Lung (tissue), 12 donors: ENCODE results near the gene ANKRD11. TPM values are rescaled to one million over a fixed set of nuclear protein-coding genes. Genes with fewer than 3 reads are reported as not detected.
"Not testable (repeated sequence)": the region's sequence is repeated elsewhere in the genome, so short reads cannot be mapped to it uniquely, and the experiment has no call there.

ENCODE experiments used
- ATAC-seq: fragments of 200-7000 bp; cut with Tn5 transposase; one replicate; pipeline ENCODE4 v1.9.1; 2020; ENCODE audit warnings: moderate number of reproducible peaks; ENCODE audit not compliant: insufficient read depth, low FRiP score
- DNase-seq, 3 donors: peaks; one replicate each; pipeline ENCODE4 v3.0.0-alpha.2; 2013 to 2017
- H3K27ac ChIP-seq, 2 donors: one replicate each; pipeline ENCODE4 v1.5.1; 2013; ENCODE audit warnings: mild to moderate bottlenecking in 2 of 2, moderate library complexity in 2 of 2, control low read depth in 1 of 2, inconsistent platforms in 1 of 2, low read depth in 1 of 2, low read length in 1 of 2
- H3K27me3 ChIP-seq, 3 donors: one replicate each; pipeline ENCODE4 v1.5.1; 2013; ENCODE audit warnings: low read length in 2 of 3; ENCODE audit not compliant: control insufficient read depth in 3 of 3, insufficient read depth in 3 of 3
- H3K36me3 ChIP-seq, 4 donors: one replicate each; pipeline ENCODE4 v1.5.1; 2013; ENCODE audit warnings: low read length in 4 of 4, mild to moderate bottlenecking in 1 of 4, moderate library complexity in 1 of 4; ENCODE audit not compliant: control insufficient read depth in 4 of 4, insufficient read depth in 4 of 4
- H3K4me1 ChIP-seq, 5 donors: one replicate each; pipeline ENCODE4 v1.5.1; 2013; ENCODE audit warnings: low read length in 5 of 5, mild to moderate bottlenecking in 2 of 5, moderate library complexity in 1 of 5; ENCODE audit not compliant: control insufficient read depth in 5 of 5, insufficient read depth in 5 of 5
- H3K4me3 ChIP-seq: one replicate; pipeline ENCODE4 v1.5.1; 2013; ENCODE audit warnings: mild to moderate bottlenecking, control low read depth, moderate library complexity
- H3K9ac ChIP-seq, 2 donors: one replicate each; pipeline ENCODE4 v1.5.1; 2013; ENCODE audit warnings: low read length in 2 of 2, control low read depth in 1 of 2; ENCODE audit not compliant: insufficient read depth in 1 of 2
- H3K9me3 ChIP-seq, 4 donors: one replicate each; pipeline ENCODE4 v1.5.1; 2013; ENCODE audit warnings: low read length in 3 of 4, mild to moderate bottlenecking in 1 of 4, moderate library complexity in 1 of 4; ENCODE audit not compliant: control insufficient read depth in 4 of 4, insufficient read depth in 3 of 4
- CTCF ChIP-seq: IDR thresholded peaks from 2 replicates; pipeline ENCODE4 v1.5.1; 2012; ENCODE audit warnings: mild to moderate bottlenecking; ENCODE audit errors: control extremely low read depth, extremely low read depth
- WGBS, 2 donors: extraction: QIAGEN DNeasy Blood & Tissue Kit; methylation state at CpG; one replicate each; pipeline ENCODE4 v1.1.7; 2013; 5-methylcytosine and 5-hydroxymethylcytosine counted together
- polyA plus RNA-seq, 2 donors: library from polyadenylated mRNA; stranded (reverse); fragments of 200-250 nt; gene quantifications; one replicate each; pipeline ENCODE4 v1.2.1, GENCODE V29; 2013
- total RNA-seq, 2 donors: library from RNA; depleted of rRNA in 1 of 2; stranded (reverse); fragments of >200 nt in 1 of 2; gene quantifications; one replicate each; pipeline ENCODE4 v1.2.1, GENCODE V29; 2014 to 2021
- donor health status: control.
- donor health status: control.
- donor health status: Bipolar disorder and iron deficiency.
- donor health status: healthy.
- donor health status: DM: yes; HTN: yes; CAD: no.

Gene ANKRD11
- total and polyA plus RNA-seq, 4 donors = 58.5 to 162 (median 89.5) TPM

- no peak for TF ChIP-seq CTCF
- Histone ChIP-seq H3K36me3 (peaks cover 0 to 23% (median 15%) of the 10 kb centered on the region in 4 donors), H3K4me1 (peaks cover 0 to 3% (median 0%) of the 10 kb centered on the region in 5 donors), H3K27ac (no peak overlapping the region), H3K9me3 (no peaks in the 10 kb centered on the region), H3K27me3 (no peaks in the 10 kb centered on the region), H3K4me3 (no peak overlapping the region), H3K9ac (no peak overlapping the region)
- 83 to 84% methylated on average over 29 to 30 of the region's 30 CpGs for WGBS, 2 donors
- ATAC-seq (no peak), DNase-seq (no peak)
Measured at GRCh38 chr16:89308391-89309333, 181.7 kb downstream of the ANKRD11 start.

GRCh38 chr16:89307421-89307805, 182.9 kb downstream of the ANKRD11 start:
- Histone ChIP-seq H3K27me3 (no peaks in the 10 kb centered on the region), H3K4me3 (no peak overlapping the region), H3K9me3 (no peaks in the 10 kb centered on the region), H3K4me1 (peaks cover 0 to 6% (median 0%) of the 10 kb centered on the region in 5 donors), H3K36me3 (peaks cover 0 to 30% (median 20%) of the 10 kb centered on the region in 4 donors), H3K27ac (no peak overlapping the region), H3K9ac (no peak overlapping the region)
- WGBS, 2 donors = 96 to 97% methylated on average over 13 to 14 of the region's 14 CpGs
- DNase-seq (no peak), ATAC-seq (no peak)
- TF ChIP-seq CTCF = no peak

- WGBS, 2 donors = 96 to 98% methylated on average over 50 to 69 of the region's 69 CpGs
- not testable (repeated sequence) for H3K4me1 ChIP-seq, DNase-seq, H3K27ac ChIP-seq, H3K9me3 ChIP-seq, H3K9ac ChIP-seq, ATAC-seq, H3K4me3 ChIP-seq, H3K27me3 ChIP-seq
- peaks cover 0 to 30% (median 18%) of the 10 kb centered on the region in 4 donors for H3K36me3 ChIP-seq
Measured at GRCh38 chr16:89306457-89307420, 183.6 kb downstream of the ANKRD11 start.
